ENCODE results near the gene SH2D5. TPM values are rescaled to one million over a fixed set of nuclear protein-coding genes. Genes with fewer than 3 reads are reported as not detected.

The SH2D5 gene
- not detected for total RNA-seq
- long read RNA-seq = 0 reads

DNA sequence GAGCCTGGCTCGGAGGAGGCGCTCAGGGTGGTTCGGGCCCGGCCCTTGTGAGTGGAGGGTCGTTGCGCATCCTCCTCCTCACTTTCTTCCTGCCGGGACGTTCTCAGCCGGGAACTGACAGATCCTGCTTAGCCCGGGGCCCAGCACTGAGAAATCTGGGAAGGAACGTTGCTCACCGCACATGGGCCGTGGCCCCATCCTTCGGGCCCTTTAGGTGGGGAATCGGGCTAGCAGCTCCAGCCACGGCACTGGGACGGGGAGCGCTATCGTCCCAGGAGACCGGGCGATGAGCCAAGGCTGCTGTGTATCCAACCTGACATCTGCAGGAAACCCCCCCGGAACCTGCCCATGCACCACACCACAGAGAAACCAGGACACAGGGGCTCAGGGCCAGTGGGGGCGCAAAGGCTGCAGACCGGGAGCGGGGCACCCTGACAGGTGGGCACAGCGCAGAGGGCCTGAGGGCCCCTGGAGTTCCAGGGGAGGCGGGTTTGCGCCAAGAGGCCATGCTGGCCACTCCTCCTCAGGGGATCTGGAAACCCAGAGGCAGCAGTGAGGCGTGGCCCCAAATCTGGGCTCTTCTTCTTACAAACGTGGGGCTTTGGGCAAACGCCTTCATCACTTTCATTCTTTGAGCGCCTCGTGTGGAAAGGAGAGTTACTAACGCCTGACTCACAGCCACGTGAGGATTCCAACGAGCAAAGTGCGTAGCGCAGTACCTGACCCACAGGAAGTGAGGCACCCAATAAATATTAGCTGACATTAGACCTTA, at the start of gene SH2D5:
TSS of gene SH2D5 (minus strand) at position 116 of the 772 bp plus-strand sequence. CDS start 4,659 bp downstream, outside the sequence.
- intact Hi-C loops (cut with DNase I) = no loop called here
- no peak for DNase-seq (ENCODE audit: low spot score)

DNA sequence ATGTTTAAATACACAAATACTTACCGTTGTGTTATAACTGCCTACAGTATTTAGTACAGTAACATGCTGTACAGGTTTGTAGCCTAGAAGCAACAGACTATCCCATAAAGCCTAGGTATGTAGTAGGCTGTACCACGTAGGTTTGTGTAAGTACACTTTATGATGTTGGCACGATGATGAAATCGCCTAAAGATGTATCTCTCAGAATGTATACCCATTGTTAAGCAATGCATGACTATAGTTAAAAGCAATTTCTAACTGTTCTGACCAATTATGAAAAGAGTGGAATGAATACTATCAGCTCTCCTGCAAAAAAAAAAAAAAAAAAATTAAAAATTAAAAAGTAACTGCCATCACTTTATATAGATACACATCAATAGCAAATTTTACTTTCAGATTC, 43.2 kb upstream of the SH2D5 start:
- intact Hi-C loops (cut with DNase I) = no loop called here
- DNase-seq (ENCODE audit: low spot score) = no peak

- intact Hi-C loops (cut with DNase I) = no loop called here
- DNase-seq (ENCODE audit: low spot score) = no peak
These were observed 39.3 kb upstream of the SH2D5 start for GRCh38 chr1:20771780-20772179.

DNA sequence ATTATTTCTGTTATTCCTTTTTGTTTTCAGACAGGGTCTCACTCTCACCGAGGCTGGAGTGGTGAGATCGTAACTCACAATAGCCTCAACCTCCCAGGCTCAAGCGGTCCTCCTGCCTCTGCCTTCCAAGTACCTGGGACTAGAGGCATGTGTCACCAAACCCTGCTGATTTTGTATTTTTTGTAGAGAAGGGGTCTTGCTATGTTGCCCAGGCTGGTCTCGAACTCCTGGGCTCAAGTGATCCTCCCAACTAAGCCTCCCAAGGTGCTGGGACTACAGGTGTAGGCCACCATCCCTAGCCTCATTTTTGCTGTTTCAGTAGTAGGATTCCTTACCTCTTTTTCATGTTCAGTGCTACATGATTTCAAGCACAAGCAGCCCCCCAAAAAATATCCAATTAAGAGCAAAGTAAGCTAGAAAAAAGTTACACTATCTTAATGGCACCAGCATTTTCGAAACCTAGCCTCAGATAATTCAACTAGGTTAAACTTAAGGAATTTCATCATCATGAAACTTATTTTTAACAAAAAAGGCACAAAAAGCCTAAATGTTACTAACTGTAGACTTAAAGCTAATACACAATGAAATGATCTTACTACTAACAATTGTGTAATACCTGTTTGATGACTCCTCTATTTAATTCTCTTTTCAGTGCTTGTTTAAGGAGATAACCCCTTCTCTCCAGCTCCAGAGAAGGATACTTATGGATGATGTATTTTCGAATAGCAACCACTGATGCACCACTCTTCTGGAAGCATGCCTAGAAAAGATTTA, 38.0 kb upstream of the SH2D5 start:
- intact Hi-C loops (cut with DNase I) = no loop called here
- DNase-seq (ENCODE audit: low spot score) = no peak

DNA sequence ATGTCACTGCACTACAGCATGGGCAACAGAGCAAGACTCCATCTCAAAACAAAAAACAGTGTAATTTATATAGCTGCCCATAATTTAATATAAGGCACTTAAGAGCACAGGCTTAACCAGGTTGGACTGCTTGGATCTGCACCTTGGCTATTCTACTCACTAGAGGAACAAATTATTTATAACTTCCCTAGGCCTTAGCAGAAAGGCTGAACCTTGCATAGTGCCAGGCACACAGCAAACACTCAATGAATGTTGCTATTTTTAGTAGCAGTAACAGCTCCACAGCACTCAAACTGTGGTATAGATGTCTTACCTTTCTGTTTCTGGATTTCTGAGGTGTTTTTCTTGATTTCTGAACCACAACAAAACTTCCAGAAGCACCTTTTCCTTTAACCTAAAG, 34.8 kb upstream of the SH2D5 start:
- intact Hi-C loops (cut with DNase I) = no loop called here
- DNase-seq (ENCODE audit: low spot score) = no peak

DNA sequence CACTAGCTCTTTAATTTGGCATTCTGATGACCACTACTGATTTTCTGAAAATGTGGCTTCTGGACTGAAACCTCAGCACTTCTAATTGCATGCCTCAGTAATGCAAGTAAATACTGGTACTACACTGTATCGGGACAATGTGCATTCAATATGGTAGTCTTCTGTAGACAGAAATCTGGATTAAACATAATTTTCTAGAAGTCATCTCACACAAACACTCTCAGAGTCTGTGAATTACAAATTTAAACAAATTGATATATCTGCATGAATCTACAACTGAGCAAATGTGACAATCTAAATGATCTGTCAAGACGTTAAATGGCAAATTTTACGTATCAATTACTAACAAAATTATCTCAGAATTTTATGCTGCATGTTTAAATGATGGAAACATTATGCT, 30.9 kb upstream of the SH2D5 start:
- intact Hi-C loops (cut with DNase I) = no loop called here
- DNase-seq (ENCODE audit: low spot score) = no peak

GRCh38 chr1:20760322-20760721, 27.8 kb upstream of the SH2D5 start:
- DNase-seq (ENCODE audit: low spot score) = no peak

DNA sequence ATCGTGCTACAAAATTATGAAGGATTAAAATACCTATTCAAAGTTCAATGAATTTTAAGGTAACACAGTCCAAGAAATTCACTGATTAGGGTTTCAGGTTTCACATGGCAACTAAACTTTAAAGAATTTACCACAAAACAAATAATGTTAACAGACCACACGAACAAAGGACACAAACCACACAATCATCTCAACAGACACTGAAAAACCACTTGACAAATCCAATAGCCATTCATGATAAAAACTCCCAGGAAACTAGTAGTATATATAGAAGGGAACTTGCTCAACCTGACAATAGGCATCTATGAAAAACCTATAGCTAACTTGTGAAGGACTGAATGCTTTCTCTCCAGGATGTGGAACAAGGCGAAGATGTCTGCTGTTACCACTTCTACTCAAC, 21.1 kb upstream of the SH2D5 start:
- intact Hi-C loops (cut with DNase I) = no loop called here
- DNase-seq (ENCODE audit: low spot score) = no peak

More at GRCh38 chr1:20760322-20760721, 27.8 kb upstream of the SH2D5 start:
- intact Hi-C loops (cut with DNase I) = no loop called here

- intact Hi-C loops (cut with DNase I) = no loop called here
- no peak for DNase-seq (ENCODE audit: low spot score)
These were observed 19.0 kb upstream of the SH2D5 start for GRCh38 chr1:20751462-20751990.

DNA sequence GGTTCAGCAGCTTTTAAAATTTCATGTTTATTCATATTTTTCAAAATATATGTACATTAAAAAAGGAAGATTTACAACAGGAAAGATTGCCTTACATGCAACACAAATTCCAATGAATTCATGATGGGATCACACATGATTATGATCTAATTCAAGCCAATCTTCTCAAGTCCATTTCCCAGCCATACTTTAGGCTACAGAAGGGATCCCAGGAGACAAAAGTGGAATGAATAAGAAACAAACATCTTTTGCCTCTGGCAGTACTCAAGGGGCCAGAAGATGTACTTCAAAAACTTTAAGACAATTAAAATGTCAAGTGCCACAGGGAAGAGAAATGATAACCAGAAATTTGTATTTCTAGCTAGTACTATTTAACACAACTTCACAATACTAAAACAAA, 10.2 kb upstream of the SH2D5 start:
- intact Hi-C loops (cut with DNase I) = no loop called here
- DNase-seq (ENCODE audit: low spot score) = no peak

GRCh38 chr1:20740781-20741180, 8.3 kb upstream of the SH2D5 start:
- intact Hi-C loops (cut with DNase I) = no loop called here
- no peak for DNase-seq (ENCODE audit: low spot score)

DNA sequence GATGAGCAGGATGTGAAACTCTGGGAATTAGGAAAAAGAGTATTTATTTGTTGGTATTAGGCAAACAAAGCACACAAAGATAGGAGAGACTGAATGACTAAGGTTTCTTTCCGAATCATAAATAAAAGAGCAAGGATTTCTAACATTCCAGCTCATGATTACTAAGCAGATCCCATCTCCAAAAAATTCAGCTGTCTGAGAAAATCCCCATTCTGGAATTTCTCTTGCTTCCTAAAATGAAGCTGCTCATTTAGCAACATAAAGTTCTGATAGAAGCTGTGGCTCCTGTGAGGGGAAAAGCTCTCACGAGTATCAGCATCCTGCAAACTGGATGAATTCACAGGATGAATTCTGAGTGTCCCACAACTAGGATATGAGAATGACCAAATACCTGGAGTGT, 6.7 kb upstream of the SH2D5 start:
- no peak for DNase-seq (ENCODE audit: low spot score)
- intact Hi-C loops (cut with DNase I) = no loop called here

DNA sequence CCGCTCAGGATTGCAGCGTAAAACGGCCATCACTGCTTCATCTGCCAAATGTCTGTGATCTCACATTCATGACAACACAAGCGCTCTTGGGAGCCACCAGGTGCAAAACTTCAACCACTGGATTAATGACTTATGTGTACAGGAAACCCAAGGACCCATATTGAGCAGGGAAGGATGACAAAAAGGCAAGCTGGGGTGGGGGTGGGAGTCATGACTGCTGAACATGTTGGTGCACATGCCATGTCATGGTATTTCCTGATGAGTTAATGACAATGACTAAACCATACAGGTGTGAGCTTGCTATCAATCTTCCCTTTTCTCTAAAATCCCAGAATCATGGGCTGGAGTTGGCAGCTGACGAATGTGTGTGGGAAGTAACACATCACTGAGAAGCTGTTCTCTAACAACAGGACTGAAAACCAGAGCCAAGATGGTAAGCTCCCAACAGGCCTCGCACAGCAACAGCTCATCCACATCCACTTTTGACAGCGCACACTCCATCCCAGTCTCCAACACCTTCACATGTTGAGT, 3.1 kb upstream of the SH2D5 start:
- no peak for DNase-seq (ENCODE audit: low spot score)
- intact Hi-C loops (cut with DNase I) = no loop called here

- intact Hi-C loops (cut with DNase I) = no loop called here
- DNase-seq (ENCODE audit: low spot score) = no peak
These were observed 965 bp upstream of the SH2D5 start for GRCh38 chr1:20733360-20733975.

DNA sequence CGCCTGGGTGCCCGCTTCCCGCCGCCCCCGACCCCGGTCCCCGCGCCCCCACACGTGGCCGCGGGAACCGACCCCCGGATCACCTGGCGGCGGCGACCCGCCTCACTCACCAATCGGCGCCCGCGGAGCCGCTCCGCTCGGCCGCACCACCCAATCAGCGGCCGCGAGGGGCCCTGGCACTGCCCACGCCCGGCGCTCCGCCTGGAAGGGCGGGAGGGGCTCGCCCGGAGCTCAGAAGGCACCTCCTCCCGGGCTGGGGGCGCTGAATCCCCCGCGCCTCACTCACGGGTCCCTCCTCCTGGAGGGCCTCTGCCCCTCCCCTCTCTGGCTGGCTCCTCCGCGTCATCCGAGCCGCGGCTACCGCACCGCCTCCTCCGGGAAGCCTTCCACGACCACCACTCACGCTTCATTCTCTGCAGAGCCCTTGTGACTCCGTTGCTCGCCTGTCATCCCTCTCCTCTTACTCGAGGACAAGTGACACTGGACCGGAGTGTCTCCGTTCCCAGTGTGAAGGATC, 374 bp downstream of the SH2D5 start:
- intact Hi-C loops (cut with DNase I) = no loop called here
- DNase-seq (ENCODE audit: low spot score) = no peak

DNA sequence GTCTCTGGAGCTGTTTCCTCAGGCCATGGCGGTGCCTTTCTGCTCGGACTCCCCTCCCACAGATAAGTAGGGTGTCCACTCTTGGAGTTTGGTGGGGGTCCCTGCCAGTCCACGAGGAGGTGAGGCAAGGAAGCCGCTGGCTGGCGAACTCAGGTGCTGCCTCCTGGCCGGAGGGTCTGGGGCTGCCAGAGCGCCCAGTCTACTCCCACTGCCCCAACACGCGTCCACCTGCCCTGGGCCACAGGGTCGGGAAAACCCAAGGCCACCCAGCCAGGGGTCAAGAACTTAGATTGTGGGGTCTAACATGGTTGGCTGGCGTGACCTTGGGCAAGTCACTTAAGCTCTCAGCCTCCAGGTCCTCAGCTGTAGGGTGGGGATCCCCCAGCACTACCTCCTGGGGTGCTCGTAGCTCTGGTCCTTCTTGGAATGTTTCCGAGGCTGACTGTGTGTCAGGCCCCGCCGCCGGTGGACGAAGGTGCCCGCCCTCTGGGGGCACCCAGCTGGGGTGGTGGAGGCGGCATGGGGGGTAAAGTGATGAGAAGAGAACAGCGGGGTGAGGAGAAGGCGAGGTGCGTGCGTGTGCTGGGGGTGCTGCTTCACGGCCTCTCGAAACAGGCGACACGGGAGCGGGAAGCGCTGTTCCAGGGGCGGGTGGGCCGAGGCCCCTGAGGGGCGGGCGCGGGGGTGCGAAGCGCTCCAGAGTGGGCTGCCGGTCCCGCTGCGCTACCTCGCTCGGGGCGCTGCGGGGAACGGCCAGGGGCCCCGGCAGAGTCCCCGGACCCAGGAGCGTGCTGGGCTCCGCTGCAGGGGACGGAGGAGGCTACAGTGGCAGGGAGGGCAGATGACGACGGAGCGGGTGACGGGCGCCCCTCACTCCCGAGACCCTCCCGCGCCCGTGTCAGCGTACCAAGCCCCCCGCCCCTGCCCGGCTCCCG, 1.2 kb downstream of the SH2D5 start:
- DNase-seq (ENCODE audit: low spot score) = no peak
- intact Hi-C loops (cut with DNase I) = no loop called here

GRCh38 chr1:20730690-20731056, 1.8 kb downstream of the SH2D5 start:
- intact Hi-C loops (cut with DNase I) = no loop called here
- no peak for DNase-seq (ENCODE audit: low spot score)

GRCh38 chr1:20729990-20730689, 2.4 kb downstream of the SH2D5 start:
- intact Hi-C loops (cut with DNase I) = no loop called here
- DNase-seq (ENCODE audit: low spot score) = no peak

Data from cardiac septum (tissue), 1 donor.